ENCODE data around the gene MTMR4.
A peak's percentile ranks its signal among the peaks of the same experiment; 100 is the strongest.

MTMR4 gene

DNA sequence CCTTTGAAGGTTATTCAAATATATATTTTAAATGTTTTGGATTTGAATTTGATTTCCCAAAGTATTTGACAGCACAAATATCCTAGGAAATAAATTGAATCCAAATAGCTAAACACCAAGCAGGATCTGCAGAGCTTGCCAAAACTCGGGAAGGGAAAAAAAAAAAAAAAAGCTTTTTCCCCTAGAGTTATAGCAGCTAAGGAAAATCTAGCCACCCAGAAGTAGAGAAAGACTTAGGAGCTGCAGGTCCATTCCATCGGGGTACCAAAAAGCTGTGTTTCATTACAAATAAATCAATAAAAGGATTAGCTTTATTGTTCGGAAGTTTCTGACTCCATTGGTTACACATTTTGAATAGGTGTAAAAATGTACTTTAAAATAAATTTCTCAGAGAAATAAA is 45.5 kb downstream of the MTMR4 start:
- Histone ChIP-seq H2BK5ac (ENCODE audit: low read depth, low read length, poor library complexity, severe bottlenecking) (no peak overlapping the region), H3K23ac (ENCODE audit: low read length in 2 of 2) (no peak overlapping the region), H3K4me1 (ENCODE audit: control insufficient read depth, insufficient read depth, low read depth, low read length) (no peaks in the 10 kb centered on the region), H2AK5ac (ENCODE audit: low read length, severe bottlenecking) (no peak overlapping the region), H3K27me3 (ENCODE audit: control insufficient read depth in 1 of 2, insufficient read depth in 1 of 2, low read length in 2 of 2) (peaks cover 0 to 8% of the 10 kb centered on the region in 2 experiments), H3K14ac (ENCODE audit: low read length in 2 of 2) (no peak overlapping the region), H3K4me2 (ENCODE audit: low read length, poor library complexity, severe bottlenecking) (no peak overlapping the region), H3K27ac (ENCODE audit: low read length, poor library complexity, severe bottlenecking) (no peak overlapping the region), H2BK15ac (ENCODE audit: low read depth, poor library complexity, severe bottlenecking) (no peak overlapping the region), H4K91ac (ENCODE audit: low read length) (no peak overlapping the region), H3K36me3 (ENCODE audit: control insufficient read depth in 1 of 2, insufficient read depth in 2 of 2, low read depth in 1 of 2, low read length in 2 of 2) (no peaks in the 10 kb centered on the region), H2BK12ac (ENCODE audit: low read length in 2 of 2) (no peak overlapping the region), H3K4me3 (ENCODE audit: insufficient read depth in 1 of 2, low read depth in 1 of 2, low read length in 2 of 2) (no peak overlapping the region), H3K9me3 (ENCODE audit: control insufficient read depth, low read length) (no peaks in the 10 kb centered on the region), H3K9ac (ENCODE audit: low read length) (no peak overlapping the region), H3K79me1 (replicated peaks; ENCODE audit: low read length, poor library complexity, severe bottlenecking) (no peaks in the 10 kb centered on the region), H2AFZ (ENCODE audit: low read depth, low read length) (no peak overlapping the region), H3K18ac (ENCODE audit: low read depth in 1 of 2, low read length in 2 of 2) (no peak overlapping the region), H4K8ac (ENCODE audit: low read length) (no peak overlapping the region), H2BK120ac (ENCODE audit: low read depth, low read length) (no peak overlapping the region), H3K4ac (ENCODE audit: low read depth in 1 of 2, low read length in 2 of 2) (no peak overlapping the region)
- 57% methylated on average over 1 of the region's 3 CpGs for WGBS
- no peak for DNase-seq

DNA sequence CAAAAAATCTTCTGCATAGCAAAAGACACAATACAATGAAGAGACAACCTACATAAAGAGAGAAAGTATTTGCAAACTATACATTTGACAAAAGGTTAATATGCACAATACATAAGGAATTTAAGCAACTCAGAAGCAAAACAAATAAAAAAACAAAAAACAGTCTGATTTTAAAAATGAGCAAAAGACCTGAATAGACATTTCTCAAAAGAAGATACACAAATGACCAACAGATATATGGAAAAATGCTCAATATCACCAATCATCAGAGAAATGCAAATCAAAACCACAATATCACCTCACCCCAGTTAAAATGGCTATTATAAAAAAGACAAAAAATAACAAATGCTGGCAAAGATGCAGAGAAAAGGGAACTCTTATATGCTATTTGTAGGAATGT is 58.9 kb downstream of the MTMR4 start:
- Histone ChIP-seq H4K91ac (ENCODE audit: low read length) (no peak overlapping the region), H4K8ac (ENCODE audit: low read length) (no peak overlapping the region), H3K4me3 (ENCODE audit: insufficient read depth in 1 of 2, low read depth in 1 of 2, low read length in 2 of 2) (no peak overlapping the region), H2AFZ (ENCODE audit: low read depth, low read length) (no peak overlapping the region), H3K4me2 (ENCODE audit: low read length, poor library complexity, severe bottlenecking) (no peak overlapping the region), H3K9me3 (ENCODE audit: control insufficient read depth, low read length) (no peaks in the 10 kb centered on the region), H3K14ac (ENCODE audit: low read length in 2 of 2) (no peak overlapping the region), H2BK5ac (ENCODE audit: low read depth, low read length, poor library complexity, severe bottlenecking) (no peak overlapping the region), H2BK120ac (ENCODE audit: low read depth, low read length) (no peak overlapping the region), H2BK12ac (ENCODE audit: low read length in 2 of 2) (no peak overlapping the region), H3K27ac (ENCODE audit: low read length, poor library complexity, severe bottlenecking) (no peak overlapping the region), H3K36me3 (ENCODE audit: control insufficient read depth in 1 of 2, insufficient read depth in 2 of 2, low read depth in 1 of 2, low read length in 2 of 2) (no peaks in the 10 kb centered on the region), H2AK5ac (ENCODE audit: low read length, severe bottlenecking) (no peak overlapping the region), H3K23ac (ENCODE audit: low read length in 2 of 2) (no peak overlapping the region), H3K4me1 (ENCODE audit: control insufficient read depth, insufficient read depth, low read depth, low read length) (peaks cover 2% of the 10 kb centered on the region), H2BK15ac (ENCODE audit: low read depth, poor library complexity, severe bottlenecking) (no peak overlapping the region), H3K27me3 (ENCODE audit: control insufficient read depth in 1 of 2, insufficient read depth in 1 of 2, low read length in 2 of 2) (no peaks in the 10 kb centered on the region), H3K9ac (ENCODE audit: low read length) (no peak overlapping the region), H3K18ac (ENCODE audit: low read depth in 1 of 2, low read length in 2 of 2) (no peak overlapping the region), H3K79me1 (replicated peaks; ENCODE audit: low read length, poor library complexity, severe bottlenecking) (no peaks in the 10 kb centered on the region), H3K4ac (ENCODE audit: low read depth in 1 of 2, low read length in 2 of 2) (no peak overlapping the region)
- DNase-seq, result no peak

DNA sequence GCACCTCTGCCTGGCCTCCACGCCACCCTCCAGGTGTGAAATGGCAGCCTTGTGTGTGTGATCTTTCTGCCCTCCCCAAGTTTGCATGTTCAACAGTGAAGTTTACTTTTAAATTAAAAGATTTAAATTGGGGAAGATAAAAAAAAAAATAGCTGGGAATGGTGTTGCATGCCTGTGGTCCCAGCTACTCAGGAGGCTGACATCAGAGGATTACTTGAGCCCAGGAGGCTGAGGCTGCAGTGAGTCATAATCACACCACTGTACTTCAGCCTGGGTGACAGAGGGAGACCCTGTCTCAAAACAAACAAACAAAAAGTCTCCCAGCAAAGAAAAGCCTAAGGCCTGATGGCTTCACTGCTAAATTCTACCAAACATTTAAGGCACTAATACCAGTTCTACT is 61.7 kb downstream of the MTMR4 start:
- Histone ChIP-seq H3K4me1 (ENCODE audit: control insufficient read depth, insufficient read depth, low read depth, low read length) (peaks cover 2% of the 10 kb centered on the region), H2BK120ac (ENCODE audit: low read depth, low read length) (no peak overlapping the region), H3K4ac (ENCODE audit: low read depth in 1 of 2, low read length in 2 of 2) (no peak overlapping the region), H2BK12ac (ENCODE audit: low read length in 2 of 2) (no peak overlapping the region), H3K79me1 (replicated peaks; ENCODE audit: low read length, poor library complexity, severe bottlenecking) (no peaks in the 10 kb centered on the region), H3K18ac (ENCODE audit: low read depth in 1 of 2, low read length in 2 of 2) (no peak overlapping the region), H3K23ac (ENCODE audit: low read length in 2 of 2) (no peak overlapping the region), H2BK15ac (ENCODE audit: low read depth, poor library complexity, severe bottlenecking) (no peak overlapping the region), H3K4me2 (ENCODE audit: low read length, poor library complexity, severe bottlenecking) (no peak overlapping the region), H2AK5ac (ENCODE audit: low read length, severe bottlenecking) (no peak overlapping the region), H3K27ac (ENCODE audit: low read length, poor library complexity, severe bottlenecking) (no peak overlapping the region), H3K9ac (ENCODE audit: low read length) (no peak overlapping the region), H3K36me3 (ENCODE audit: control insufficient read depth in 1 of 2, insufficient read depth in 2 of 2, low read depth in 1 of 2, low read length in 2 of 2) (no peaks in the 10 kb centered on the region), H3K4me3 (ENCODE audit: insufficient read depth in 1 of 2, low read depth in 1 of 2, low read length in 2 of 2) (no peak overlapping the region), H2AFZ (ENCODE audit: low read depth, low read length) (no peak overlapping the region), H2BK5ac (ENCODE audit: low read depth, low read length, poor library complexity, severe bottlenecking) (no peak overlapping the region), H3K9me3 (ENCODE audit: control insufficient read depth, low read length) (no peaks in the 10 kb centered on the region), H4K8ac (ENCODE audit: low read length) (no peak overlapping the region), H3K14ac (ENCODE audit: low read length in 2 of 2) (no peak overlapping the region), H4K91ac (ENCODE audit: low read length) (no peak overlapping the region), H3K27me3 (ENCODE audit: control insufficient read depth in 1 of 2, insufficient read depth in 1 of 2, low read length in 2 of 2) (no peaks in the 10 kb centered on the region)
- WGBS, result 92% methylated on average over 1 of the region's 1 CpG
- DNase-seq, result peak; percentile 55

DNA sequence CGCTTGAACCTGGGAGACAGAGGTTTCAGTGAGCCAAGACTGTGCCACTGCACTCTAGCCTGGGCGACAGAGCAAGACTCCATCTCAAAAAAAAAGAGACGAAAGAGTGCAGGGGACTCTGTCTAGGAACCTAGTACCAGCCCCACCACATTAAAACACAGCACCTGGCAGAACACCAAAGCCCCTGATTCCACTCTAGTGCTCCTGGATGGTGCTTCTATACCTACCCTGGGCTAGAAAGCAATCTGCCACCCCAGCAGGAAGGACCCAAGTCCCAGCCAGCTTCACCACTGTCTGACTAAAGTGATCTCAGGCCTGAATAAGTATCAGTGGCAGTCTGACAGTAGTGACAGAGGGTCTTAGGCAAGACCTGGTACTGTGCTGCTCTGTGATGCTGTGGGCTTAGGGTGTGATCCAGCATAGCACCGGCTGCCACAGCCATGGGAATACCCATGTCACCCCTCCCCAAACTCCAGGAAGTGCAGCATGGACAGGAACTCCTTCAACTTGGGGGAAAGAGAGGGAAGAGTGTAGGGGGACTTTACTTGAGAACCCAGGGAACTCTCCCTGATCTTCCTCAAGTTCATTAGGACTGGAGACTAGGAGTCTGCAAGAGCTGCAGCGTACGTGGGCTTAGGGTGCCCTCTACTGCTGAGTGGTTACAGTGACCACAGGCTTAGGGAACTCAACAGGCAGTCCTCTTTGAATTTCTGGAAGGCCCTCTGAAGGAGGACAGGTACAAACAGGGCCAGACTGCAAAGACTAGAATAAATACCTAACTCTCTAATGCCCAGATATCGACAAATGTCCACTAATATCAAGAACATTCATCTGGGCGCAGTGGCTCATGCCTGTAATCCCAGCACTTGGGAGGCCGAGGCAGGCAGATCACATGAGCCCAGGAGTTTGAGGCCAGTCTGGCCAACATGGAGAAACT is 67.1 kb downstream of the MTMR4 start:
- Histone ChIP-seq H3K14ac (ENCODE audit: low read length in 2 of 2) (no peak overlapping the region), H3K23ac (ENCODE audit: low read length in 2 of 2) (no peak overlapping the region), H2BK15ac (ENCODE audit: low read depth, poor library complexity, severe bottlenecking) (no peak overlapping the region), H3K4me3 (ENCODE audit: insufficient read depth in 1 of 2, low read depth in 1 of 2, low read length in 2 of 2) (no peak overlapping the region), H2AFZ (ENCODE audit: low read depth, low read length) (no peak overlapping the region), H3K27ac (ENCODE audit: low read length, poor library complexity, severe bottlenecking) (no peak overlapping the region), H3K9ac (ENCODE audit: low read length) (no peak overlapping the region), H2BK5ac (ENCODE audit: low read depth, low read length, poor library complexity, severe bottlenecking) (no peak overlapping the region), H3K18ac (ENCODE audit: low read depth in 1 of 2, low read length in 2 of 2) (no peak overlapping the region), H2BK12ac (ENCODE audit: low read length in 2 of 2) (no peak overlapping the region), H3K4me1 (ENCODE audit: control insufficient read depth, insufficient read depth, low read depth, low read length) (no peaks in the 10 kb centered on the region), H3K4me2 (ENCODE audit: low read length, poor library complexity, severe bottlenecking) (no peak overlapping the region), H3K79me1 (replicated peaks; ENCODE audit: low read length, poor library complexity, severe bottlenecking) (no peaks in the 10 kb centered on the region), H3K9me3 (ENCODE audit: control insufficient read depth, low read length) (peaks cover 4% of the 10 kb centered on the region), H3K27me3 (ENCODE audit: control insufficient read depth in 1 of 2, insufficient read depth in 1 of 2, low read length in 2 of 2) (peaks cover 5 to 9% of the 10 kb centered on the region in 2 experiments), H2AK5ac (ENCODE audit: low read length, severe bottlenecking) (no peak overlapping the region), H3K4ac (ENCODE audit: low read depth in 1 of 2, low read length in 2 of 2) (no peak overlapping the region), H4K8ac (ENCODE audit: low read length) (no peak overlapping the region), H4K91ac (ENCODE audit: low read length) (no peak overlapping the region), H3K36me3 (ENCODE audit: control insufficient read depth in 1 of 2, insufficient read depth in 2 of 2, low read depth in 1 of 2, low read length in 2 of 2) (no peaks in the 10 kb centered on the region), H2BK120ac (ENCODE audit: low read depth, low read length) (no peak overlapping the region)
- 57% methylated on average over 8 of the region's 9 CpGs for WGBS
- DNase-seq, result peak; percentile 84

Measured in mesenchymal stem cell (in vitro differentiated cells and primary cell).